Type B pancreatic cell (in vitro differentiated cells): ENCODE results near the gene HS3ST3B1. TPM values are rescaled to one million over a fixed set of nuclear protein-coding genes. Genes with fewer than 3 reads are reported as not detected.

Experiments
- DNase-seq: peaks from one replicate; pipeline ENCODE4 v3.0.0; 2021; ENCODE audit warnings: mixed read lengths; ENCODE audit not compliant: unreplicated experiment; ENCODE audit errors: extremely low spot score
- H3K27ac Mint-ChIP-seq: 2 replicates; pipeline ENCODE4 v1.8.0; 2021; ENCODE audit warnings: mild to moderate bottlenecking, mixed read lengths
- H3K27me3 Mint-ChIP-seq: 2 replicates; pipeline ENCODE4 v1.8.0; 2021; ENCODE audit warnings: mixed read lengths
- H3K36me3 Mint-ChIP-seq: 2 replicates; pipeline ENCODE4 v1.8.0; 2021; ENCODE audit warnings: mixed read lengths
- H3K4me1 Mint-ChIP-seq: one replicate; pipeline ENCODE4 v1.8.0; 2021; ENCODE audit warnings: mixed read lengths; ENCODE audit not compliant: unreplicated experiment
- H3K4me3 Mint-ChIP-seq: 2 replicates; pipeline ENCODE4 v1.8.0; 2021; ENCODE audit warnings: mild to moderate bottlenecking, mixed read lengths
- H3K9me3 Mint-ChIP-seq: 2 replicates; pipeline ENCODE4 v1.8.0; 2021; ENCODE audit warnings: mixed read lengths
- CTCF ChIP-seq: fragments of 200-600 bp; sonication (generic); conservative IDR thresholded peaks from 2 replicates; pipeline ENCODE4 v1.5.0; 2021; ENCODE audit warnings: antibody characterized with exemption, mild to moderate bottlenecking
- total RNA-seq: library from RNA; stranded (reverse); gene quantifications from 2 replicates; pipeline ENCODE4 v1.2.1, GENCODE V29; 2021; ENCODE audit warnings: low replicate concordance

HS3ST3B1 gene
- total RNA-seq, 1 donor from 2014 or later = 12.9 TPM

- peaks cover 27% of the 10 kb centered on the region for H3K27me3 Mint-ChIP-seq
- H3K9me3 Mint-ChIP-seq = no peaks in the 10 kb centered on the region
- no peak for TF ChIP-seq CTCF
- no peak for DNase-seq
- peaks cover 41% of the 10 kb centered on the region for H3K4me1 Mint-ChIP-seq
- no peaks in the 10 kb centered on the region for H3K36me3 Mint-ChIP-seq
- no peak overlapping the region for H3K27ac Mint-ChIP-seq
- H3K4me3 Mint-ChIP-seq = no peak overlapping the region
Measured at GRCh38 chr17:14318109-14318917, 17.4 kb downstream of the HS3ST3B1 start.

- no peak overlapping the region for H3K4me3 Mint-ChIP-seq
- DNase-seq = no peak
- H3K36me3 Mint-ChIP-seq = no peaks in the 10 kb centered on the region
- H3K9me3 Mint-ChIP-seq = no peaks in the 10 kb centered on the region
- TF ChIP-seq CTCF = no peak
- H3K27ac Mint-ChIP-seq = no peak overlapping the region
- H3K4me1 Mint-ChIP-seq = peaks cover 41% of the 10 kb centered on the region
- H3K27me3 Mint-ChIP-seq = peaks cover 27% of the 10 kb centered on the region
Measured at GRCh38 chr17:14318918-14319205, 18.0 kb downstream of the HS3ST3B1 start.

GRCh38 chr17:14320098-14320497 lies 19.2 kb downstream of the HS3ST3B1 start:
- Mint-ChIP-seq H3K4me3 (no peak overlapping the region), H3K27ac (no peak overlapping the region), H3K36me3 (no peaks in the 10 kb centered on the region), H3K4me1 (peaks cover 44% of the 10 kb centered on the region), H3K27me3 (peaks cover 27% of the 10 kb centered on the region), H3K9me3 (no peaks in the 10 kb centered on the region)
- TF ChIP-seq CTCF = no peak
- no peak for DNase-seq

- Mint-ChIP-seq H3K4me1 (peaks cover 46% of the 10 kb centered on the region), H3K9me3 (peaks cover 3% of the 10 kb centered on the region), H3K36me3 (peaks cover 3% of the 10 kb centered on the region), H3K27ac (no peak overlapping the region), H3K4me3 (peak overlapping the region; percentile 27), H3K27me3 (peaks cover 29% of the 10 kb centered on the region)
- TF ChIP-seq CTCF = no peak
- no peak for DNase-seq
Measured at GRCh38 chr17:14320734-14321475, 20.0 kb downstream of the HS3ST3B1 start.

DNA sequence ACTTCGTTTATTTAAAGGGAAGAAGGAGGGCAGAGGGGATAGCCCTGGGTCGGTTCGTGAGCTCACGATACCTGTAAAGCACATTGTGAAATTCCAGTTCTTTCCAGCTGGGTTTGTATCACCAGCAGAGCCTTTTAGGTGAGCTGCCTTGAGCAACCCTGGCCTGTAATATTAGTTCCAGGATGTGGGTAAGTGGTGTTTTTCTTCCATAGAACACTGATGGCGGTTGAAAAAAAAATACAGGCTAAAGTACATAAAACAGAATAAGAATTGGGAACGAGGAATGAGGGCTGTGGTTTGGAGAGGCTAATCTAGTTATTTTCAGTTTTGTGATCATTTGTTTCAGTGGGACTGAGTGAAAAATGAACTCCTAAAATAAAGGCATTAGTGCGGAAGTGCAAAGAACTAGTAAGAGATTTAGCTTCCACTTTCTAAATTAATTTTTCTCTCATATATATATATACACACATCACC lies 20.6 kb downstream of the HS3ST3B1 start:
- no peak for DNase-seq
- TF ChIP-seq CTCF = no peak
- Mint-ChIP-seq H3K4me1 (peaks cover 41% of the 10 kb centered on the region), H3K36me3 (peaks cover 5% of the 10 kb centered on the region), H3K27ac (no peak overlapping the region), H3K9me3 (peaks cover 5% of the 10 kb centered on the region), H3K4me3 (peak overlapping the region; percentile 27), H3K27me3 (peaks cover 26% of the 10 kb centered on the region)
